GM19099 (cell line): ENCODE data around the gene PGR.

Experiments used
- POLR2A ChIP-seq: IDR thresholded peaks from 3 replicates; pipeline ENCODE4 v1.6.1; 2011; ENCODE audit warnings: low read depth; ENCODE audit not compliant: insufficient read length; ENCODE audit errors: extremely low read depth

PGR gene

DNA sequence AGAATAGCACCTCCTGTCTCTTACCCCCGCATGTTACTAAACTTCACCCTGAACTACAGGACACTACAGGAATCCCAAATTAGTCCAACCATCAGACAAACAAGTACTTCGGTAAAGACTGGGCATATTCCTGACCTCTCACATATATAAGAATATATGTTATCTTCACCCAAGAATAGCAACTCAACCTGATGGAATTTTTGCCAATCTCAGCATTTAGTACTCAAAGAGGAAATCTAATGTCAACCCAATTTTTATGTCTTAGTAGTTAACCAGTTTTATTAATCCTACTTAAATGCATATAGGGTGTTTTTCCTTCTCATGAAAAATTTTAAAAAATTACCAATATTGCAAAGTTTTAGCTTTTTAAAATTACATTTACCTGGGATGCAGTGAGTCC is 26.2 kb downstream of the PGR start:
- TF ChIP-seq POLR2A: no peak

DNA sequence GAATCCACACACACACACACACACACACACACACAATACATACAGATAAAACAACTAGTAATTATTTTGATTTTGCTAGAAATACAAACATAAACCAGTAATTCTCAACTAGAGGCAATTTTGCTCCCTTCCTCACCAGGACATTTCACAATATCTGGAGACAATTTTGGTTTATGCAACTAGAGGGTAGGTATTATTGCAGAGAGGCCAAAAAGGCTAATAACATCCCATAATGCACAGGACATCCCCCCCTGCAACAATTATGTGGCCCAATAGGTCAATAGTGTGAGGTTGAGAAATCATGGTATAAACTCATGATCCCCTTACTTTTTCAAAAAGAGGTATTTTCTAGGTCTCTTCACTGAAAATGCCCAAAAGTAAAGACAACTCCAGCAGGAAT is 29.0 kb downstream of the PGR start:
- TF ChIP-seq POLR2A: no peak

- no peak for TF ChIP-seq POLR2A
Observed at GRCh38 chr11:101096036-101096704, 33.4 kb downstream of the PGR start.

GRCh38 chr11:101091781-101092180 is 37.8 kb downstream of the PGR start:
- TF ChIP-seq POLR2A: no peak

GRCh38 chr11:101090679-101091270 is 38.8 kb downstream of the PGR start:
- no peak for TF ChIP-seq POLR2A

- no peak for TF ChIP-seq POLR2A
Observed at GRCh38 chr11:101083335-101083734, 46.3 kb downstream of the PGR start.

GRCh38 chr11:101082813-101083212 is 46.8 kb downstream of the PGR start:
- TF ChIP-seq POLR2A: no peak

GRCh38 chr11:101063706-101064105 is 65.9 kb downstream of the PGR start:
- no peak for TF ChIP-seq POLR2A

DNA sequence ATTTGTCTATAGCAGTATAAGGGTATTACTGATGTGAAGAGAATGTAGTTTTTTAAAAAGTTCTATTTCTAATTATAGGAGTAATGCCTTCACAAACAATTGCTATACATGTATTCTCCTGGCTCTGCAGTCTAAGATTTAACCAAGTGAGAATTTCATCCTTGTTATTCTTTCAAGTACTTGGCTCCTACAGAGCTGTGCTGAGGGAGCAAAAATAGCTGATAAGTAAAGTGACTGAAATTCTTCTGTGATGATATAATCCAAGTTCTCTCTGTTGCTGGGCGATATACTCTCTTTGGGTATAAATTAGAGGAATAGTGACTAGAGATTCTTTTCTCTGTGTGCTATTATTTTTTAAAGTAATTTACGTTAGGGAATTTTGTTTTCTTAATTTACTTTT is 68.0 kb downstream of the PGR start:
- no peak for TF ChIP-seq POLR2A

- no peak for TF ChIP-seq POLR2A
Observed at GRCh38 chr11:101059331-101059730, 70.3 kb downstream of the PGR start.

DNA sequence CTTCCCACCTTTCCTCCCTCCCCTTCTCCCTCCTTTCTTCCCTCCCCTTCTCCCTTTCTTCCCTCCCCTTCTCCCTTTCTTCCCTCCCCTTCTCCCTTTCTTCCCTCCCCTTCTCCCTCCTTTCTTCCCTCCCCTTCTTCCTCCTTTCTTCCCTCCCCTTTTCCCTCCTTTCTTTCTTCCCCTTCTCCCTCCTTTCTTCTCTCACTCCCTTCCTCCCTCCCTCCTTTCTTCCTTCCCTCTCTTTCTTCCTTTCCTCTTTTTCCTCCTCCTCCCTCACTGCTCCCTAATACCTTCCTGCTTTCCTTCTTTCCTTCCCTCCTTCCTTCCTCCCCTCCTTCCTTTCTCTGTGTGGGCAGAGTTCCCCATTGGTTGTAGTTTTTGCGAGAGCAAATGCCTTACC is 76.1 kb downstream of the PGR start:
- no peak for TF ChIP-seq POLR2A

GRCh38 chr11:101051677-101052076 is 77.9 kb downstream of the PGR start:
- no peak for TF ChIP-seq POLR2A

DNA sequence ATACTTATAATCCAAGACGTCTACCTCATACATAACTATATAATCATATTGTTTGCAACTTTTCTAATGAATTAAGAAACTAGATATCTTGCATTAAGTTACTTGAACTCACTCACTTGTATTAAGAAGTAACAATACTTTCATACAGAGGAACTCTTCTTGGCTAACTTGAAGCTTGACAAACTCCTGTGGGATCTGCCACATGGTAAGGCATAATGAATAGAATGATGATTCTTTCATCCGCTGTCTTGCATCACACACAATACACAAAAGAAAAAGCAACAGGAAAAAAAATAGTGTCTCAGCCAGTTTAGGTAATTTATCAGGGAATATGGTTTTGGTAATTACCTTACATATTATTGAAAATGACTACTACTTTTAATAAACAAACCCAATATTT is 79.8 kb downstream of the PGR start:
- TF ChIP-seq POLR2A: no peak

DNA sequence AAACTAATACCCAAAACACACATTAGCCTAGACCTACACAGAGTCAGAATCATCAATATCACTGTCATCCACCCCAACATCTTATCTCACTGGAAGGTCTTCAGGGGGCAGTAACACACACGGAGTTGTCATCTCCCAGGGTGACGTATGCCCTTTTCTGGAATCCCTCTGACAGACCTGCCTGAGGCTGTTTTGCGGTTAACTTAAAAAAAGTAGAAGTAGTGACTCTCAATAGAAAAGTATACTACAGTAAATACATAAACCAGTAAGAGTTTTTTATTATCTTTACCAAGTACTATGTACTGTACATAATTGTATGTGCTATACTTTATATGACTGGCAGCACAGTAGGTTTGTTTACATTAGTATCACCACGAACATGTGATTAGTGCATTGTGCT is 80.5 kb downstream of the PGR start:
- TF ChIP-seq POLR2A: no peak

- no peak for TF ChIP-seq POLR2A
Observed at GRCh38 chr11:101048479-101048878, 81.1 kb downstream of the PGR start.

GRCh38 chr11:101046947-101047346 is 82.7 kb downstream of the PGR start:
- TF ChIP-seq POLR2A: no peak

- no peak for TF ChIP-seq POLR2A
Observed at GRCh38 chr11:101045415-101045814, 84.2 kb downstream of the PGR start.
